ENCODE results near the gene ACSS1.

The ACSS1 gene

DNA sequence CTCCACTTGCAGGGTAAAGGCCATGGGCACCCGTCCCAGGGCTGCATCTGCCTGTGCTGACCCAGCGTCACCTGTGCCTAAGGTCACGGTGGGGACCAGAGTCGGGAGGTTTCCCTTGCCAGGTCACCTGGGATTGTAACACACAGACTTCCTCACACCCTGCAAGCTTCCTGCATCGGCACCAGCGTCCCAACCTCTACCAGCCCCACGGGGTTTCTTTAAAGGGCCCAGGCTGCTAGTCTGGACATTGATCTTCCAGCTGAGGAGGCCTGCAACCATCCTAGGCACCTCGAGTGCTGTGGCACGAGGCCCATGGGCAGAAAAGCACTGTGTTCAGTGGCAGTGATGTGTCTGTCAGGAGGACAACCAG lies 12.6 kb downstream of the ACSS1 start:
- DNase-seq: no peak

DNA sequence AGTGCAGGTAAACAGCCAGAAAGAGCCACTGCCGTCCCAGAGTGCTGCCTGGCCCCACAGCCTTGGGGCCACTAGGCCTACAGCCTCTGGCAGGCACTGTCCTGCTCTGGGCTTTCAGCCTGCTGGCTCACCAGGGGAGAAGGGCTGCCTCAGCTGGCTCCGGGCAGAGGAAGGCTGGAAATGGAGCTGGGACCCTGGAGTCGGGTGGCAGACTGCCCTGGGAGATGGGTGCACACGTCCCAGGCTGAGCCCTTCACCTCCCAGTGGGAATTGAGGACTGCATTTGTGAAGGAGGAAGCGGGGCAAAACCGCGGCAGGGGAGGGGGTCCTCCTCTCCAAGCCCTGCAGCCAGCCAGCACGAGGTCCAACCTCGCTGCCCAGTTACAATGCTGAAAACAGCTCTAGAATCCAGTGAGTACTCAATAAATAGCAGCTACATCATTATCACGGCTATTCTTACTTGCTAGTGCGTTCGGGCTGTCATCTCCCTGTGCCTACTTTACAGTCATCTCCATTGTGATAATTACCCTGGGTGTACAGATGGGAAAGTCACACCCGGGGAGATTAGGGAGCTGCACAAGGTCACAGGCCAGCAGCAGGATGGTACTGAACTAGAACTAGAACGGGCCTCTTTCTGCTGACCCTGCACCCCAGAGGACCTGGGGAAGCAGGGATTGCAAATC lies 13.1 kb downstream of the ACSS1 start:
- DNase-seq: no peak

DNA sequence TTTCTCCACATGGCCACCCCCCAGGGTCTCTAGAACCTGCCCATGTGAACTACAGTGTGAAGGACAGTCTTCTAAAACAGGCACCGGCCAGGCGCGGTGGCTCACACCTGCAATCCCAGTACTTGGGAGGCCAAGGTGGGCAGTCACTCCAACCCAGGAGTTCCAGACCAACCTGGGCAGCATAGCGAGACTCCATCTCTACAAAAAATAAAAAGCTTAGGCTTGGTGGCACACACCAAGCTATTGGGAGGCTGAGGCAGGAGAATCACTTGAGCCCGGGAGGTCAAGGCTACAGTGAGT lies 13.7 kb downstream of the ACSS1 start:
- DNase-seq: no peak

DNA sequence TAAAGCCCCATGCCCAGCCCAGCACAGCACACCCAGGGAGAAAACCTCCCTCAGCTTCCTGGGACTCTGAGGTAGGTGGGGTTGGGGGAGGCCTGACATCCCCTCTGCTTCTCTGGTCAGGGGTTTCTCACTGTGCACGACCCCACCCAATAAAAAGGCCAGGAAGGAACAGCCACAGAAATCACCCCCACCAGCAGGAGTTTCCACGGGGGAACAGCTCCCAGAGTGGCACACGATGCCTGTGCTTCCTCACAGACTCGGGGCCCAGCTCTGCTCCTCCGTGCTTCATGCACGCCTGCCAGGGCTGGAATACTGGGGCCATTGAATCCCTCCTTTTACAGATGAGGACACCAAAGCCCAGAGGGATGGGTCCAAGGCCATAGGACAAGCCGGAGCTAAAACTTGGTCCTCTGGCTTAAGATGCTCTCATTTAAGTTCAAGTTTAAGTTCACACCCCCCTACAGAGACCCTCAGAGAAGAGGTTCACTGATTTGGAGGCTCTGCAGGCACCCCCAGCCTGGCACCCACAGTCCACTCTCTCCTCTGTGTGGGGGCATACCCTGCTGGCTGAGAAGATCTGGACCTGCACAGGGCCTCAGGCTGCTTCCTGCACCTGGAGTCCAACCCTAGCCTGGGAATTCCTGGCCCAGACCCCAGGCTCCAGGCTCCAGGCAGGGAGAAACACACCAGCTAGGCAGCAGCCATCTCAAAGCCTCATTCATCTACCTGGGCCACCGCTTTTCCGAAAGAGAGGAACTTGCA lies 14.3 kb downstream of the ACSS1 start:
- DNase-seq: no peak

DNA sequence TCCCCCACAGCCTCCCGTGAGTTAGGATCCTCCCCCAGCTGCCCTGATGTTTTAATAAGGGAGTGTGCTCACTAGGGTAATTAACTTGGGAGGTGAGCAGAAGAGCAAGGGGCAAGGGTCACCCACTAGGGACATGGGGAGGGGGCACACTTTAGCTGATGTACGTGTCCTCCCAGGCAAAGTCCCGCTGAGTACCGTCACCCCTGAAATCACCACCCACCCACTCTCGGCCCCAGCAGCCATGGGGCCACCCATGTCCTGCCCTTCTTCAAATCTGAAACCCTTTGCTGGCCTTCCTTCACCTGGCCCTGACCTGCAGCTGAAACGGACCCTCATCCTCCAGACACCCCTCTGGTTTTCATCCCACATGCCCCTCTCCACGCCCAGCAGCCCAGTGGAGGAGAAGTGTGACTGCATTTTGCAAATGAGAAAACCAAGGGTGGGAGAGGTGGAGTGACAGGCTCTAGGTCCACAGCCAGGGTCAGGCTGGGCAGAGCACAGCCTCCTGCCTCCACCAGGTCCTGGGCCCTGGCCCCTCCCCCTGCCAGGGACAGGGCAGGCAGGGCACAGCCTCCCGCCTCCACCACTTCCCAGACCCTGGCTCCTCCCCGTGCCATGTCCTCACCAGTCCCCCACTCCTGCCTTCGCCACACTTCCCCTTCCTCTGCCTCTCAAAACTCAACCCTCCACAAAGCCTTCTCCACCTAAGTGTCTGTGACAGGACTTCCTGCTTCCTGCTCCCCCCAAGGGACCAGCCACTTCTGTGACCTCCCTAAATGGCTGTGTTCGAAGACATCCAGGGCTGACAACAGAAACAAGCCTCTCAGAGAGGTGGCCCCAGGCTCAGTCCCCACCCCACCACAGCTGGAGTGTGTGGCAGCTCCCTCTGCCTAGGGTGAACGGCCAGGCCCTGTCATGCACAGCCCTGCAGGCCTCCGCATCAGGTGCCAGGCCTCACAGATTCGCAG lies 15.1 kb downstream of the ACSS1 start:
- peak; percentile 30 for DNase-seq

DNA sequence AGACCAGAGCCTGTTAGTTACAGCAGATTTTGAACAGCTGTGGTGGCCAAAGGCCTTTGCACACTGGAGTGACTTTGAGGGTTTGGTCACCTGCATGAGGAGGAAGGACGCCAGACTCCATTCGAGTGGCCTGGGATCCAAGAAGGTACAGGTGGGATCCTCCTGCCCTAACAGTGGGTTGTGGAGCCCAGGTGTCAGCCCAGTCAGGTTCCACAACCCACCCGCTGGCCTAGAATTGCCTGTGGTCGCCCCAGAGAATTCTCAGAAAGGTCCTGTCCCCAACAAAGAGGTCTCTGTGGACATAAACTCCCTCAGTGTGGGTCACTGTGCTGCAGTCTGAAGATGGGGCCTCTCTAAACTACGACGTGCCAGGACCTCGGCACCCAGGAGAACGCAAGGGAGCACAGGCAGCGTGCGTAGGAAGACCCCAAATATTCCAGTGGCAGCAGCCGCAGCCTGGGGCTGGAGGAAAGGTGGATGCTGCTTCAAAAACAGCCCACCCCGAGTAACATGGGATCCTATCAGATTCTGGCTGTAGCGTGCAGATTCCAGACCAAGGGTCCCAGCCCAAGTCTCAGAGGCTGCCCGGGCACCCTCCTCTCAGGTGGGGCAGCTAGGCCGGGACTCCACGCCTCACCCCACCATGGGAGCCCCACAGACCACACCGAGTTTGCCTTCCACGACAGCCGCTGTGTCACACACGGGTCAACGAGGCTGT lies 16.0 kb downstream of the ACSS1 start:
- DNase-seq: no peak

DNA sequence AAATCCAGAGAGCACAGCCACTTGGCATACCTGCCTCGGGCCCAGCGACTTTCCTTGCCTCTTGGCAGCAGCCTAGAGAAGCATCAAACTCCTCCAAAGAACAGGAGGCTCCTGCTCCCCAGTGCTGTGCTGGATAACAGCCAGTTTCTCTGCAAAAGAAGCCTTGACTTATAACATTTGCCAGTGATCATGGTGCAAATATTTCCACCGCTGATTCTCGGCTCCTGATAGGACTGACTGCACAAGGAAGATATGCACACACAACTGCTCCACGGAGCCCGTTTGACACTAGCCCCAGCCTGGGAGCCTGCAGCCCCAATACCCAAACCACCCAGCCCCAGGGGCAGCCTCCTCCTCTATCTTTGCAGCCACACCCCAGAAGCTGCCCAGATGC lies 17.5 kb downstream of the ACSS1 start:
- no peak for DNase-seq

DNA sequence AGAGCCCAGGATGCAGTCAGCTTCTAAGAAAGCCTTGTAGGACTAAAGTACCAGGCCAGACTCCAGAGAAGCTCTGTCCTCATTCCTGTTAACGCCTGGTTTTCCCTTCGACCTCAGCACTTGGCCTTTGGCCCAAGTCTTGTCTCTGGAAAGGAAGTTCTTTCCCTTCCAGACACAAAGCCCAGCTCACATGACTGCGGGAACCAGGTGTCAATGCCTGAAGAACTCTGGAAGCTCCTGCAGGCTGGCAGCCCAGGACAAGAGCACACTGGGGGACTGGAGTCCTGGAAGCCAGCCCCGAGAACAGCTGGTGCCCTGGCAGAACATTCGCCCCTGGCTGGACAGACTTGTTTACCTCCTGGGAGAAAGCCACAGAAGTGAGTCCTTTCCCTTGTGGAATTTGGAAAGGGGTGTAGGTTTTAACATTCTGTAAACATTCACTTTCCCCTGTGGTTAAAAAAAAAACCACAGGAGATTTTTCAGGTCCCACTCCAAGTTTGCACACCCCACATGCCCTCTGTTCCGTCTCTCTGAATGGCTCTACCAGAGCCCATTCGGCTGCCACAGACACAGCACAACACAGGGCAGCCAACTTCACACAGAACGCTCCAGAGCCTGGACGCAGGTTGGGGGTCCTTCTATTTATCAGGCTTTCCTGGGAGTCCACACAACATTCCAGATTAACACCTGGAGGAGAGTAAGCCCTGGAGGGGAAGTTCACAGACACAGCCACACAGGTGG lies 18.1 kb downstream of the ACSS1 start:
- no peak for DNase-seq

DNA sequence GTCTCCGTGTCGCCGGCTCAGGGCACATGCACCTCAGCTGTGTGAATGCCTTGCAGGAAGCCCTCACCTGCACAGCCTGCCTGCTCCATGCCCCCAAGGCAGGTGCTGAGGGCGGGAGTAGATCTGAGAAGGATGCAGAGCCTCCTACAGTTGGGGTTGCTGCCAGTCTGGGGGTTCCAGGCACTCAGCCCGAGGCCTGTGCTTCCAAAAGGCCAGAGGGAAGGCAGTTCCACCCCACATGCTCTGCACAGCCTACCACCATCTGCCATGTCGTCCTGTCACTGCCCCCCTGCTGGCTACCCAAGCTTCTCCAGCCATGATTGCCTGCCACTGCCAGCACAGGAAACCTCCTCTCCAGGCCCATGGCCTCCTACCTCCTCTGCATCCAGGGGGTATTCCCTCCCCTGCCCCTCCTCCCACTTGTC lies 19.3 kb downstream of the ACSS1 start:
- no peak for DNase-seq

DNA sequence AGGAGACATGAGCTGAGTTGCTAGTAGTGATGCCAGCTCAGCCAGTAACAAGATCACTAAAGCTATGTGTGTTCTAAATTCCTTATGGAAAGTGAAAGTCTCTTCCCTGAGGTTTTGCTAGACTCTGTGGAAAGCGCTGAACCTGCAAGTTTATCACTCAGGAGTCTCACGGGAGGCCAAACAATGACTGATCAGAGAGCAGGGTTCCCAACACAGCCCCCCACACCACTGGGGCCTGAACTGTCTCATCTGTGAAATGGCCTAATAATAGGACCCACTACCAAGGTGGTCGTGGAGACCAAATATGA lies 19.9 kb downstream of the ACSS1 start:
- no peak for DNase-seq

DNA sequence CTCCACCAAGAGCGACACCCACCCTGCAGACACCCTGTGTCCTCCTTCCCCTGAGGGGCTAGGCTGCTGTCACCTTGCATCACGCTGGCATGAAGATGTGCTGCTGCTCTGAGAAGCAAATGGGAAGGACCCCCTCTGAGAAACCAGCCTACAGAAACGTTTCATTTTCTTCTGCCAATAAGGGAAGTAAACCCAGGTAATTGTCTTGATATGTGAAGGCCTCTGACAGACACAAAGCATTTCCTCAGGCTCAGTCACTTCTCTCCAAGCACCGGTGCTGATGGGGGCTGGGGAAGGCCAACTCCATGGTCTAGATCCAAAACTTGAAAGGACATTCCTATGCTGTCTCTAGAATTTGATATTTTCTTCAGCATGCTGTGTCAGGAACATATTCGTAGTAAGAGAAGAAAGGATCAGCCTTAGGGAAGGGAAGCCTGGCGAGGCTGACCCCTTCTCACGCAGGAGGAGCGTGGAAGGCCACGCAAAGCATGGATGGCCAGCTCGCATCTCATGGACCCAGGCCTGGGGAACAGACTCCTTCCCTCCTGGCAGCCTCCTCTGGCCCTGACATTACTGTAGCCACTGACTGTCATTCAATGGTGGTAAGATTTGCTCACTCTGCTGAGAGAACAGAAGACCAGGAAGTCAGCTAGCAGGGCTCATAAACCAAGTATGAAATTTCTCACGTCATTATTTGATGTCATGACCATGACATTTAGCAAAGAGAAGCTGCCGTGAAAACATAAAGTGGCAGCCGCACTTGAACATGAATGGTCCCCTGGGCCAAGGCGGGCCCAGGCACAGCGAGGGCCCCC lies 20.4 kb downstream of the ACSS1 start:
- DNase-seq: no peak

DNA sequence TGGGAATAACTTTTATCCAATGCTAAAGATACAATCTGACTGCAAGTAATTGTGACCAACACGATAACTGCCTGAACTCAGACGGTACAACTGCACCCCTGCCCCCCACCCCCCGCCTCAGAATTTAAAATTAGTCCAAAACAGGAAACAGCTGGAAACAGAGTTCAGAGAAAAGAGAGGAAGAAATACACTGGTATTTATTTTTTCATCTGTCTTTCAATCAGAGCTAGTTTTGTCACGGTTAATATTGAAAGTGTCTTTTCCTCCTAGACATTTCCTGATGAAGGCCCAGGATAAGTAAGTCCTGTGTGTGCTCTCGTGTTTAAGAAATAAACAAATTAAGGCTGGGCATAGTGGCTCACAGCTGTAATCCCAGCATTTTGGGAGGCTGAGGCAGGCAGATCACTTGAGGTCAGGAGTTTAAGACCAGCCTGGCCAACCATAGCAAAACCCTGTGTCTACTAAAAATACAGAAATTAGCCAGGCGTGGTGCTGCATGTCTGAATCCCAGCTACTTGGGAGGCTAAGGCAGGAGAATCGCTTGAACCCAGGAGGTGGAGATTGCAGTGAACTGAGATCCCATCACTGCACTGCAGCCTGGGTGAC lies 21.5 kb downstream of the ACSS1 start:
- no peak for DNase-seq

DNA sequence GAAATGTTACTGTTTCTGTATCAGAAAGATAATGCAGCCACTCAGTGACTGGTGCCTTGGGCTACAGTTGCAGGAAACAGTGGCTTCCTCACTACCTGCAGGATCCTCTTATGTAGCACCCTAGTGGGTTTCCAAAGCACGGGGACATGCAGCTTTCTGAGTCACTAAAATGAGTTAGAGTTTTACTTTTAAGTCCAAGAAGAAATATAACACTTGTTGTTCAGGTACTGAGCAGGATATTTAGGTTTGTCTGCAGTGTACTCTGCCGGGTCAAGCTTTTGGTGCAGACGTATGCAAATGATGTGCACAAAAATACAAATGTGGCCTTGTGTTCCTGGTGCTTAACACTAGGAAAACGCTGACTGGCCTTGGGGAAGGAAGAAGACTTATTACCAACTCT lies 22.0 kb downstream of the ACSS1 start:
- peak; percentile 79 for DNase-seq

DNA sequence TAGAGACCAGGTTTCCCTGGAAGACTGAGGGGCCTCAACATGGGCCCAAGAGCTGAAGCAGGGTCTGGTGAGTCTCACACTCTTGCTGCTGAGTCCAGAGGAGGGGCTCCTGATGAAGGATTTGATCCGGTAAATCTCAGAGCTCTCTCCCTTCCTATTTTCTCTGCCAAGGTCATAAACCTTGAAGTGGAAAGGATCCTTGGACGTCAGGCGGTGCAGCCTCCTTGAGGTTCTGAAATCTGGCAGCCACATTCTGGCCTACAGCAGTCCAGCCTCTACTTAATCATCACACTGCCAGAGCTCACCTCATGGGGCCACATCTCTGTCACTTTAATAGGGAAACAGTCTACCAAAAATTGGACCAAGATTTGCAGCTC lies 24.0 kb downstream of the ACSS1 start:
- DNase-seq: no peak

DNA sequence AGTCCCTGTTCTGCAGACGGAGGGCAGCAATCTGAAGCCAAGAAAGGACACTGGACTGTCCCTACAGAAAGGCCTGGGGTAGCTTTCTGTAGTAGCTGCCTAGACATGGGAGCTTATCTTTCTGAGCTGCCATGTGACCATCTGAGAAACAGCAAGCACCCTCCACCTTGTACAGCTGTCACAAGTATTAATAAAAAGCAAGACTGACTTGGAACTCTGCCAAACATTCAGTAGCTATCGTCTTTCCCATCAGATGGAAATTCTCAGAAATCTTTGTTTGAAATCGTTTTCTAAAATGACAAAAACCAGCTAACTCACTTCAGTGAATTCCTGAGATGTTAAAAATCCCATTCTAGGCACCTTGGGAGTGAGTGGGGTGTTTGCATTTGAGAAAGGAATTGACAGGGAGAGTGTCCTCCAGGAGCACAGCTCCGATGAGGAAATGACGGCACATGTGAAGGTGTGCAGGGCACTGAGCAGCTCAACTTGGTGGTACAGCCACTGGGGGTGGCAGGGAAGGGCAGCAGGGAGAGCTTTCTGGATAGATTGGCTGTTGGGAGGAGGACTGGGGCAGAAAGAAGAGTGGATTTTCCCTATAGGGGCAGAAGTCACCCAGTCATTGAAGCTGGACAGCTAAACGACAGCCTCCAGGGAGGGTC lies 24.5 kb downstream of the ACSS1 start:
- no peak for DNase-seq

DNA sequence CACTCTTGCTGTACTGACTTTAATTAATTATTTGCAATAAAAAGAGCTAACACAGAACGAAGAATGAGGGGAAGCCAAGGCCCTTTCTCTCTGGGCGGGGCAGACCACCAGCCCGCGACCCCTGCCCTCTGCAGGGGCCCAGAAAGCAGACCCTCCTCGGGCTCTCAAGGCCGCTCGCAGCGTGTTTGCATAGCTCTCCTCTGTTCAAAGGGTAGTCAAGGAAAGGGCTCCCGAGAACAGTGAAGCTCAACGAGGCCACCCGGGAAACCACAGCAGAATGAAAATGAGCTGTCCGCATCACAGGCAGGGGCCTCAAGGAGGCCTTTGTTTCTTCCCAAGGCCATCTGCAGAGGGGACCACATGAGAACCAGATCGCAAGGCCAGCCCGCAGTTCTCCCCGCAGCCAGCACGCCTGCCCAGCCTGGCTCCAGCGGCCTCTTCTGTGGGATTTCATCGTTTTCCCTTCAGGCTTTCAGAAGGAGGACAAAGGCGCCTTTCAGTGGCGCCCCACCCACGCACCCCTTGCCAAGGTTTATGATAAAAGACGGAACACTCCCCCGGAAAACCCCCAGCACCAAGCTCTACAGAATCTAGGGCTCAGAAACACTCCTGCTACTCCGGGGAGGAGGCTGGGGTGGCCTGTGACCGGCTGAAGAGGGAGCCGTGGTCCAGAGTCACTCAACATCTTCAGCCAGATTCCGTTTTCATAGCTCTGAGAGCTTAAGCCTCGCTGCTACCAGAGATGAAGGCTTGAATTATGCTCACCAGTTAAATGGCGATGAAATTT lies 25.3 kb downstream of the ACSS1 start:
- DNase-seq: no peak

DNA sequence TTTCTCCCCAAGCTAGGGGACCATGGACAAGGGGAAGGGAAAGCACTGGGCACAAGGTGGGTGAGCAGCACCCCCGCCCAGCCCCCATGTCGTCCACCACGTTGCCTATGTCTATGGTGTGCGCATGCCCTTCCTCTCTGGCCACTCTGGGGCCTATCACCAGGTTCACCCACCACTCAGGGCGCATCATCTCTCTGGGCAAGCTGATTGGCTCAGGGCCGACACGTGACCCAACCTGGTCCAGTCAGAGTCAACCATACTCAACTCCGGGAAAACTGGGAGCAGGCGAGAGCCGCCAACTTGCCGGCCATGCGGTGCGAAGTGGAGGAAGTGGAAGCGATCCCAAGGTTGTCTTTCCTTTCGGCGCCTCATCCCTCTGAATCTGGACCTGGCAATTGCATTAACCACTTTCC lies 25.9 kb downstream of the ACSS1 start:
- no peak for DNase-seq

DNA sequence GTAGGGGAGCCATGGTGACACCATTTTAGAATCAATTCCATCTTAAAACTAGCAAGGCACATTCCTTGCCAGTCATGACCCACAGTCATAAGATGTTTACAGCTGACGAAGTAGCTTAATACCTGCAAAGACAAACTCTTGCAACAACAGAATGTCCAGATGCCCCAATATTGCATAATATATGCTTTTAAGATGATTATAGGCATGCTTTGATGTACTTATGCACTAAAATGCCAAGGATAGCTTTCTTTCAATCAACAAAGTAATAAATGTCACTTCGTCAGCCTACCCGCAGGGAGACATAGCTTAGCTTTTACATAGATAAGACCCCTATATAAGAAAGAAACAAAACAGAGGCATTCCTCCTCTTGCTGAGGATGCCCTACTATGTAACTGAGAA lies 26.7 kb downstream of the ACSS1 start:
- no peak for DNase-seq

DNA sequence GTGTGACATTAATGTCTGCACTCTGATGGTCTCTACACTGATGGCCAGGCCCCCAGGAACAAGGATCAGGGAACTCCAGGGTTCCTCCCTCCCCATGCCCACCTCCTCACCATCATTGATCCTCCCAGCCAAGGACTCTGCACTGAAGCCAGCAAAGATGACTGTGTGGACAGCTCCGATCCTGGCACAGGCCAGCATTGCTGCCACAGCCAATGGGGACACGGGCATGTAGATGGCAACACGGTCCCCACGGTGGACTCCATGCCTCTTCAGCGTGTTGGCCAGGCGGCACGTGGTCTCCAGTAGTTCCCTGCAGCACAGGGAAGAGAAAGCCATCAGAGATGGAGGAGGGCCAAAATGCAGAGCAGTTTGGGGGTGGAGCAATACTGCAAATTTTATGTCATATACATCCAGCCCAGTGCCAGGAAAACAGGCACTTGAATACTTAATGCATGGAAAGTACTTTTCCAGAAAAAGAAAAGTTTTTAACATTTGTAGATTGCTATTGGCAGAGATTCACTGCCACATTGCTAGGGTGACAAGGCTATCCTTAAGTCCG lies 27.2 kb downstream of the ACSS1 start:
- DNase-seq: no peak
